GM19351 (cell line): ENCODE results near the gene TPPP3.
A peak's percentile ranks its signal among the peaks of the same experiment; 100 is the strongest.
"Not testable (repeated sequence)": the region's sequence is repeated elsewhere in the genome, so short reads cannot be mapped to it uniquely, and the experiment has no call there.

ENCODE experiments used
- ATAC-seq: cut with Tn5 transposase; IDR thresholded peaks from one replicate; pipeline ENCODE4 v1.9.1; 2021; ENCODE audit warnings: mild to moderate bottlenecking, moderate library complexity; ENCODE audit not compliant: unreplicated experiment

TPPP3 gene

DNA sequence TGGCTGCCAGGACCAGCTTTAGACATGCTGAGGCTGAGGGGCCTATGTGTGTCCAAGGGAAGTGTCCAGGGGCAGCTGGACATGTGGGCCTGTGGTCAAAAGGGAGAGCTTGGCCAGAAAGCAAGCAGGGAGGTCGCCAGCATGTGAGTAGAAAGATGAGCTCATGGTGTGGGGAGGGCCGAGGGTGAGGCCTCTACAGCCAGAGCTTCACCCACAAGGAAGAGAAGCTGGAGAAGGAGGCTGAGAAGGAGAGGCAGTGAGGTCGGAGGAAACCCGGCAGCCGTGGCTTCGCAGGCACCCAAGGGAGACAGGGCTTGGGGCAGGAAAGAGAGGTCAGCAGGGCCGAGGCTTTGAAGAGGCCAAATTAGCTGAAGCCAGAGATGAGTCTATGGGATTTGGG, 33.7 kb upstream of the TPPP3 start:
- no peak for ATAC-seq

GRCh38 chr16:67426022-67426421, 32.7 kb upstream of the TPPP3 start:
- no peak for ATAC-seq

DNA sequence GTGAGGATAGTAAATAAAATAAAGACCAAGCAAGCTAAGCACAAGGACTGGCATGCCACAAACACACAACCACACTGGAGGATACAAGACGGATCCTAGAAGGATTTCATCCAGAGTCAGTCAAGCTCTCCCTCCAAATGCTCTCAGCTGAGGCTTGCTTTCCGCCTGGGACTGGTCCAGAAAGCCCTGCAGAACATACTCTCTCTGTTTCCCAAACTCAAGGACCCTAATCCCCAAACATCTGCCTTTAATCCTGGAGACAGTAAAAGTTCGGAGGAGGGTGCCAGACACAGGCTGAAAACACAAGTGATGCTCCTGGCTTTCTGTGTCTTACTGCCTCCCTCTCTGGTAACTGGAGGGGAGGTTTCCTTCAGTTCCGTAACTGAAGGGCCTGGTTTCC, 32.3 kb upstream of the TPPP3 start:
- no peak for ATAC-seq

GRCh38 chr16:67425061-67425460, 31.8 kb upstream of the TPPP3 start:
- ATAC-seq: no peak

GRCh38 chr16:67424261-67424615, 30.9 kb upstream of the TPPP3 start:
- no peak for ATAC-seq

DNA sequence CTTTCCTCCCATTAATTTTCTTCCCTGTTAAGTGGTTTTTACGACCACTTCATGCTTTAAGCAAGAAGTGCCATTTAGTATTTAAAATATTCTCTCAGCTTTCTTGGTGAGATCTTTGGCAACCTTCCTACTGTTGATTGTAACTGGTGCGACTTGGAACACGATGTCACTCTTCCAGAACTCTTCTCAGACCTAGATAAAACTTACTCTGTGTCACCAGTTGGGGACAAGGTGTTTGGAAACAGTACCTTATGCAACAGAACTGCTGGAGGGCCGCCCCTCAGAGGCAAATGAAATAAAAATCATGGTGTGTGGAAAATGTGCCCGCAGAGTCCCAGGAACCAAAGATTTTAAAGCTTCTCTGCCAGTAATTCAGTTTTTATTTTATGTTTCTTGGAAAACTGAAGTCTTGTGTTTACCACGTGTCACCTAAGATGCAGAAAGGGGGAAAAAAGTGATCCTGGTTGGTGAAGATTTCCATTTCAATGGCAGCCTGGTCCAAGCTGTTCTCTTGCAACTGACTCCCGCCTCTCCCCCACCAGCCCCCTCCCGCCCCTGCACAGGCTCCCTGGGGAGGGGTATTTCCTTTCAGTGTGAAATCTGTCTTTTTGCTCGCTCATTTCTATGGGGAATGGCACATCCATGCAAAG, 30.4 kb upstream of the TPPP3 start:
- no peak for ATAC-seq

GRCh38 chr16:67423015-67423414, 29.7 kb upstream of the TPPP3 start:
- no peak for ATAC-seq

- ATAC-seq: no peak
Observed at GRCh38 chr16:67421030-67421429, 27.7 kb upstream of the TPPP3 start.

DNA sequence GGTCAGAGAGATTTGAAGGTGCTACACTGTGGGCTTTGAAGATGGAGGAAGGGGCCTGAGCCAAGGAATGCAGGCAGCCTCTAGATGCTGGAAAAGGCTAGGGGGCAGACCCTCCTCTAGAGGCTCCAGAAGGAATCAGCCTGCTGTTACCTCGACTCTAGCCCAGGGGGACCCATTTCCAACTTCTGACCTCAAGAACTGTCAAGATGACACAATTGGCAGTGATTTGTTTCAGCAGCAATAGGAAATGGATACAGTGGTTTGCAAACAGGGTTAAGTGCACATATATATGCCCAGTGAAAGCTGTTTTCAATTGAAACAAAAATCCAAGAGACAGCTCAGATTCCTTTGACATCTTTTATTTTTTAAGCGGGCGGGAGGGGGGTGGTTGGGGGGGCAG, 26.6 kb upstream of the TPPP3 start:
- ATAC-seq: no peak

GRCh38 chr16:67419502-67419901, 26.2 kb upstream of the TPPP3 start:
- no peak for ATAC-seq

DNA sequence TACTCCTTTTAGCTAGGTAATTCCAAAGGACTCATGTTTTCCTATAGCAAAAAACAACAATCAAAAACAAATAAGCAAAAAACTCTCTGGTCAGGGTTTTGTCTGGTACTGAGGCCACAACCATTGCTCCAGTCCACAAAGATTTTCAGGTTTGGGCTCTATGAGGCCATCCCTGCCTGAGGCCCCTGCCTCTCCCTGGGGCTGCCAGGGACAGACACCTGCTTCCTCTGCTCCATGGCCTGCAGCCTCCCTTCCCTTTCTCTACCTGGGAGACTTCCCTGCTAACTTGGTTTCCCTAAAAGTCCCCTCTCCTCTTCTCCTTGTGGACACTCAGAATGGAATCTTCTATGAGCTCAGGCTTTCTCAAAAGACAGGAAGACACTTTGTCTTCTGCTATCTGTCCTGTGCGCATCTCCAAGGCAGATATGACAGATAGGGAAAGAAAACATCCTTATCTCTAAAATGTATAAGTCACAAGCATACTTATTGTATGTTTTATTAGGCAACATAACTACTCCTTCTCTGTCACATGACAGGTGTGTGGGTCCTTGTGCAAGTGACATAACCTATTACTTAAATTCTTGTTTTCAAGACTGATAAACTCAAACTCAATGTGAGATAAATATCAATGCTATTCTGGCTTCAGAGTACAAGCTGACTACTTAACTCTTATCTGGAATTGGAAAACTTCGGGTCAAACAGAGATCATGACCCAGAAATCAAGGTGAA, 24.2 kb upstream of the TPPP3 start:
- no peak for ATAC-seq

DNA sequence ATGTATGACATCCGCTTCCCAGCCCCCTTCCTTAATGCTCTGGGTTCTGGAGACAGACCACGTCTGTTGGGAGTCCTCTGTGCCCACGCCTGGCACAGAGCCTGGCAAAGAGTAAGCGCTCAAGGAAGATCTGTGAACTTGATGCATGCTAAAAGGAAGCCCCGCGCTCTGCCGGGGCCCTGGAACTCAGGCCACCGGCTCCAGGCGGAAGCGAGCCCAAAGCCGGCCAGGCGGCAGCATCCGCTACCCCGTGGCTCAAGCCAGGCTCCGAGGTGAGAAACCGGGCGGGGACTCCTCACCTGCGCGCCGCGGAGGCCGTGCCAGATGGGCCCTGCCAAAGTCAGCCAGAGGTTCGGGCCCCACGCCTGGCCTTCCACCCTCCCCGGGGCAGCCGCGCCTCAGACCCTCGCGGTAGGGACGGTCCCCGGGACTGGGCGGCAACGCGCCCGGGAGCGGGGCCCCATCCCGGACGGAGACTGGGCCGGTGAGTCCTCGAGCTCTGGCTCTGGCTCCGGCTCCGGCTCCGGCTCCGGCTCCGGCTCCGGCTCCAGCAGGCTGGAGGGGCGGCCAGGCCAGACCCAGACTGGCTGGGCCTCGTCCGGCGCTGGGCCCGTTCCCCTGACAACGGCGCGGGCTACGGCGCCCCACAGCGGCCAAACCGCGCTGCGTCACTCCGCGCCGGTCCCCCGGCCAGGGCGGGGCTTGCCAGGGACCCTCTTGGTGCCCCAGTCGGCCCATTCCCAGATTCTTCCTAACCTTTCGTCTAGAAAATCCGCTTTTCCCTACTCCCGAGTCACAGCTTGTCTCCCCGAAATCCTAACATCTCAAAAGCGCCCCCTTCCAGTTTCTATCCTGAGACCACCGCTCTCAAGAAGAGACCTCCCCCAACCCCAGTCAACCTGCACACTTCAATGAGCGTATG, 22.8 kb upstream of the TPPP3 start, which contains the start of gene ZDHHC1:
ZDHHC1 (minus strand) TSS at position 606 of the 922 bp plus-strand sequence. CDS start 8,702 bp downstream, outside the sequence.
- peak; percentile 73 for ATAC-seq

GRCh38 chr16:67415421-67415820, 22.1 kb upstream of the TPPP3 start:
- not testable (repeated sequence) for ATAC-seq

GRCh38 chr16:67413978-67414911, 20.9 kb upstream of the TPPP3 start:
- no peak for ATAC-seq

GRCh38 chr16:67412294-67412693, 19.0 kb upstream of the TPPP3 start:
- ATAC-seq: no peak

DNA sequence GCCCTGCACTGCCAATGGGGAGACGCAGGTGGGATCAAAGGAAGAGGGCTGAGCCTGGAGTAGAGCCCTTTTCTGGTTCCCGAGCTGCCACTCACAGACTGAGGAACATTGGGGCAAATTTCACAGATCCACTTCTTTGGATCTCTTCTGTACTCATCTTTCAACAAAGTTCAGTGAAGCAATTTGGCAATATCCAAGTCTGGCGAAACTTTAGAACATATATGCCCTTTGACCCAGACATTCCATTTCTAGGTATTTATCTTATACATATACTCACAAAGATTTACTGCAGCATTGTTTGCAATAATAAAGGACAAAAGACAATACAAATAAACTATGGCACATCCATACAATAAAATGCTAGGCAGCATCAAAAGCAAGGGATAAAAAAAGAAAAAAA, 18.0 kb upstream of the TPPP3 start:
- no peak for ATAC-seq

GRCh38 chr16:67409631-67410030, 16.3 kb upstream of the TPPP3 start:
- no peak for ATAC-seq

GRCh38 chr16:67407788-67408452, 14.6 kb upstream of the TPPP3 start:
- ATAC-seq: no peak

- no peak for ATAC-seq
Observed at GRCh38 chr16:67407176-67407787, 14.0 kb upstream of the TPPP3 start.
